Stimulated activated naive CD4-positive, alpha-beta T cell treated with Interleukin-2 at 50 U/mL for 16 hours (primary cell): ENCODE results near the gene CNIH2.
"Not testable (repeated sequence)": the region's sequence is repeated elsewhere in the genome, so short reads cannot be mapped to it uniquely, and the experiment has no call there.

ENCODE experiments used
- DNase-seq: peaks from one replicate; lab custom pipeline; 2025; lab: John Stamatoyannopoulos, UW

CNIH2 gene

DNA sequence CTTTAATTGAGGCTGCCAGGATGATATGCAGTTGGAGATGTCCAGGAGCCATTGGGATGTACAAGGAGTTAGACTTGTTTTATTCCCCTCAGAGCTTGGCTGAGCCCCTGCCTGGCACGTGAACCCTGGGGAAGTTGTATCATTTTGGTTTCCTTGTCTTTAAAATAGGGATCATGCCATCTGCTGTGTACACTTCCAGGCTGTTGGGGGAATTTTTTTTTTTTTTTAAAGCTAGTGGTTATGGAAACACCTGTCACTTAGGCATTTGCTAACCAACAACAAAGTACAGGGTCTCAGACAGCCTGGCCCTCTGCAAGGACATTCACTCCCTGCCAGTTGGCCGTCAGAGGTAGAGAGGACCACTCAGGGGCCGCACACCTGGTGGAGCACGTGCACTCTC is 18.0 kb upstream of the CNIH2 start:
- DNase-seq = no peak

GRCh38 chr11:66261578-66261977 is 16.4 kb upstream of the CNIH2 start:
- no peak for DNase-seq

DNA sequence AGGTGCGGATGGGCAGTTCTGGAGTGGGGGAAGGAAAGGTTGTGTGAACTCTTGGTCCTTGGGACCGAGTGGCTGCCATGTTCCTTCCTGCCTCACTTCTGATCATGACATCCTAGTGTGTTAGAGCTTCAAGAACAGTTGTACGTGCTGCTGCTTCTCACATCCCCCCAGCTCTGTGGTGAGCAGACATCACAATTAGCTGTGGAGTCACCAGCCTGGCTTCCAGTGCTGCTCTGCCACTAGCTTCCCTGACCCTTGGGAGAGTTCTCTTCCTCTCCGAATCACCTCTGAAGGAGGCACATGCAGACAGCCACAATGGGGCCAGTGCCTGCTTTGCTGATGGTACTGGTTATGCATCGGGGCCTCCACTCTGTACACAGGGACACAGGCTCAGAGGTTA is 15.8 kb upstream of the CNIH2 start:
- no peak for DNase-seq

DNA sequence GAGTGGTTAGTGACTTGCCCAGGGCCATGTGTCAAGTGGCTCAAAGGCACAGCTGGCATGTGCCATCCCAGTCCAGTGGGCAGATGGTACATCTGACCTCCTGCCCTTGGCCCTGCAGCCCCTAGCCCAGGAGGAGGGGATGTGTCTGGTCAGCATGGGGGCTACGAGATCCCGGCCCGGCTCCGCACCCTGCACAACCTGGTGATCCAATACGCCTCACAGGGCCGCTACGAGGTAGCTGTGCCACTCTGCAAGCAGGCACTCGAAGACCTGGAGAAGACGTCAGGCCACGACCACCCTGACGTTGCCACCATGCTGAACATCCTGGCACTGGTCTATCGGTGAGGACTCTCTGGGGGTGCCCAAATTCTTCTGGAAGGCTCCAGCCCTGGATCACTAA is 15.3 kb upstream of the CNIH2 start:
- DNase-seq = no peak

DNA sequence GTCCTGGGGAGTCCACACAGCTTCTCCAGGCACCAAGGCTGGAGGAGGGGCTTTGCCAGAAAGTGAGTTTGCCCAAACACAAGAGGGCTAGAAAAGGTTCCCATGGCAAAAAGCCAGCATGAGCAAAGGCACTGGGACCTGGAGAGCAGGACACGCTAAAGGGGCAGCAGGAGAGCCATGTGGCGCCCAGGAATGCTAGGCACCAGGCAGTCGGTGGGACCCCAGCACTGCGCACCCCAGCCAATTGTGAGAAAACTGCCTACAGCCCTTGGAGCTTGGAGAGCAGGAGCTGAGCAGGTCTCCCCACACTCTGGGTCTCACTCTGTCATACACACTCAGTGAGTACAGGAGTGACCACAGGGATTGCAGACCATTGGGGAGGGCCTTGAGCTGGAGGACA is 14.7 kb upstream of the CNIH2 start:
- no peak for DNase-seq

- DNase-seq = no peak
These were observed 14.2 kb upstream of the CNIH2 start for GRCh38 chr11:66263785-66264184.

GRCh38 chr11:66264383-66264782 is 13.6 kb upstream of the CNIH2 start:
- no peak for DNase-seq

- DNase-seq = peak; percentile 33
These were observed 13.1 kb upstream of the CNIH2 start for GRCh38 chr11:66264914-66265313.

DNA sequence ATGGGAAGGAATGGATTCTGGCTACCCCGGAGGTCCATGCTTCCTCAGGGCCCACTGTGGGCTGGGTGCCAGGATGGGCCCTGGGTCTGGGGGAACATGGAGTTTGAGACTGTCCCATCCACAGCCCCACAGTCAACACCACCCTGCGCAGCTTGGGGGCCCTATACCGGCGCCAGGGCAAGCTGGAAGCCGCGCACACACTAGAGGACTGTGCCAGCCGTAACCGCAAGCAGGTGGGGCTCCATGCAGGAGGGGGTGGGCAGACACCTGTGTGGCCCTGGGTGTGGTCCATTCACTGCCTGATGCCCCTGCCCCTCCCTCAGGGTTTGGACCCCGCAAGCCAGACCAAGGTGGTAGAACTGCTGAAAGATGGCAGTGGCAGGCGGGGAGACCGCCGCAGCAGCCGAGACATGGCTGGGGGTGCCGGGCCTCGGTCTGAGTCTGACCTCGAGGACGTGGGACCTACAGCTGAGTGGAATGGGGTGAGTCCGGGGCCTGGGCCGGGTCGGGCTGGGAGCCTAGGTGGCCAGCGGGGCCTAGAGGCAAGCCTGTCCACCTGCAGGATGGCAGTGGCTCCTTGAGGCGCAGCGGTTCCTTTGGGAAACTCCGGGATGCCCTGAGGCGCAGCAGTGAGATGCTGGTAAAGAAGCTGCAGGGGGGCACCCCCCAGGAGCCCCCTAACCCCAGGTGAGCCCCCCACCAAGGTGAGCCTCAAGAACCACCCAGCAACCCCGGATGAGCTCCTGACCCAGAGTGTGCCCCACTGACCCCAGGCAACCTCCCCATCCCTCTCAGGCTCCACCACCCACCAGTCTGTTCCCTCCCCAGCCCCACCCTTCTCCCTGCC is 12.2 kb upstream of the CNIH2 start:
- DNase-seq = no peak

GRCh38 chr11:66266378-66267038 is 11.5 kb upstream of the CNIH2 start:
- DNase-seq = no peak

GRCh38 chr11:66267039-66267378 is 11.0 kb upstream of the CNIH2 start:
- DNase-seq = no peak

DNA sequence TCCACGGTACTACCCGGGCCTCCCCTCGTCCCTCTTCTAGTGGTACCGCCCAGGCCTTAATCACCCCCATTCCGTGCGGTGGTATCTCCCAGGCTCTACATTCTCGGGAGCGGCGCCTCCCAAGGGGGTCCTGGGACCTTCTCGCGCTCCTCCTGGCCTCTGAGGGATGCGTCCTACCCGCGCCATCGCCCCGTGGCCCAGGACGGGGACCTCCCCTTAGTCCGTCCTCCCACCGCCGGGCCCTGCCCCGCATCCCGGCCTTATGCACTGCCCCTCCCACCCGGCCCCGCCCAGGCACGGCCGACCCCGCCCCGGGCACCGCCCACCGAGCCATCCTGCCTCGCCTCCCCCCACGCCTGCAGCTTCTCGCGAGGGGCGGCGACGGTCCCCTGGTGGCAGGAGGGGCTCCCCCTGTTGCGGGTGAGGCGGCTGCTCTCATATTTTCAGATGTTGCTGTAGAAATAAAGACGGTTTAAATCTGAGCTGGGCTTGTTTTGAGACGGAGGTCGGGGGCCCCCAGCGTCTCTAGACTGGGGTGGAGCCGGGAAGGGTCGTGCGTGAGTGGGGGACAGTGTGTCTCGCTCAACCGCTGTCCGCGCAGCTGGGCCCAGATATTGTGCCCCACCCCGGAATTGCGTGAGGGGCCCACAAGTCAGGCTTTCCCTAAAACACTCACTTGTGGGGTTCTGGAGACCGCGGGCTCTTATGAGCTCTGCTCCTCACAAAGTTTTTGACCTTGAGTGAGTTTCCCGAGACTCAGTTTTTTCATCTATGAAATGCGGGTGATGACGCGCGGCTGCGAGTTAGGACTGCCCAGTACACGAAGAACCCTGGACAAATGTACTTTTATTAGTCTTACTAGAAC is 10.4 kb upstream of the CNIH2 start:
- peak; percentile 83 for DNase-seq

GRCh38 chr11:66268244-66268951 is 9.6 kb upstream of the CNIH2 start, which contains the start of gene RAB1B:
Gene RAB1B (plus strand): TSS chr11:66268639. CDS start chr11:66268680, 41 bp downstream.
- peak; percentile 98 for DNase-seq

DNA sequence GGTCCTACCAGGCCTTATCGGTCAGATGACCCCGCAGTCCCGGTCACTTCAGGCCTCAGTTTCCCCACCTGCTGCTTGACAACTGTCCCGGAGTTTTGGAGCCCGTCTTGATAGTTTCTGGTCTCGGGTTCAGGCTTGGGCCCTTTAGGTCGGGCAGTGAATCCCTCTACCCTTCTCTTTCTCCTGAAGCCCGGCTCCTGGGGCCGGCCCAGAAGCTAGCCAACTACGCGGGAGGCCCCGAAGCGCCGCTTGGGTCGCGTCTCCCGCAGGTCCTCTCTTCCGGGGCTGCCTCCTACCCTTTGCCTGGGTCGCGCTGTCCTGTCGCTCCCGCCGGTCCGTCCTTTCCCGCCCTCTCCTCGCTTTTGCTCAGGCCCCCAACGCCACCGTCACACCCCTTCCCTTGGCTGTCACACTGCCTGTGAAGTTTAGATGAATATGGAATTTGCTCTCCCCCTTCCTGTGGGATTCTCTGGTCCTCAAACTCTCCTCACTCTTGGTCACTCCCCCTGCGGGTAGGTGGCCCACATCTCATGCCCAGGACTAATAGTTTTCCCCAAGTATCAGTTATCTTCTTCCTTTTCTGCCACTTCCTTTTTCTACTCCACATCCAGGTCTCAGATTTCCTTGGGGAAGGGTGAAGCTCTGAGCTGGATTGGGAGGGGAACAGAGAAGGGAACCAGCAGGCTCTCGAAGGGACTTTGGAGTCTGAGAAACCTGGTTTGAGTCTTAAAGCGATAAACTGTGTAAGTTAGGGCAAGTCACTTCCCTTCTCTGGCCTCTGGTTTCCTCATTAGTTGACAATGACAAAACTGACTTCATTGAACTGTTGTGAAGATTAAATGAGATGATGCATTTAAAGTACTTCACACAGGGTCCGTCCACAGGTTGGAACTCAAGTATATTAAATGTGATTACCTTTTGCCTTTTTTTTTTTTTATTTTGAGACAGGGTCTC is 8.7 kb upstream of the CNIH2 start:
- no peak for DNase-seq

DNA sequence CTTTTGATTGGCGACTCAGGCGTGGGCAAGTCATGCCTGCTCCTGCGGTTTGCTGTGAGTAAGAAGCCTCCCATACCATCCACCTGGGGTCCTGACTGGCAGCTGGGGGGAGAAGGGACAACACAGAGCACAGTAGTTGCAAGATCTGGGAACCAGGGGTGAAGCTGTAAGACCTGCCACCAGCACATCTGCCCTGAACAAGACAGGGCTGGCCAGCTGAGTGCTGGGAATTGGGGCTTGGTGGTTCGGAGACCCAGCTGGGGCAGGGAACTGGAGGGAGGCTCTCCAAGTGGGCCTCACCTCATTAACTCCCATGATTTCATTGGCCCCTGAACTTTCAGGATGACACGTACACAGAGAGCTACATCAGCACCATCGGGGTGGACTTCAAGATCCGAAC is 6.2 kb upstream of the CNIH2 start:
- no peak for DNase-seq

DNA sequence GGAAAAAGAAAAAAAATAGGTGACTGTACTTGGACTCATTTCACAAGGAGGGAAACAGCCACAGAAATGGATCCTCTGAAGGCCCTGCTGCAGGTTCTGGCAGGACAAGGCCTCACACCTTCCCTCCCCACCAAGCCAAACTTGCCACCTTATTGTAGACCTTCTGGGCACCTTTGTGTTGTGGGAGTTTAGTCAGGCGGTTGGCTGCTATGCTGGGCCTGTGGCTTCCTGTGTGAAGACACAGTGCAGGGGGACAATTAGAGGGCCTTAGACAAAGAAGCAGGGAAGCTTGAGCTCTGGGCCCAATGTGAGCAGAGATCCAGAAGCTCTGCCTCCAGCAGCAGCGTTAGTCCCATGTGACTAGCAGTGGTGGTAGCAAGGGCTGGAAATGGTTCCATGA is 5.4 kb upstream of the CNIH2 start:
- no peak for DNase-seq

DNA sequence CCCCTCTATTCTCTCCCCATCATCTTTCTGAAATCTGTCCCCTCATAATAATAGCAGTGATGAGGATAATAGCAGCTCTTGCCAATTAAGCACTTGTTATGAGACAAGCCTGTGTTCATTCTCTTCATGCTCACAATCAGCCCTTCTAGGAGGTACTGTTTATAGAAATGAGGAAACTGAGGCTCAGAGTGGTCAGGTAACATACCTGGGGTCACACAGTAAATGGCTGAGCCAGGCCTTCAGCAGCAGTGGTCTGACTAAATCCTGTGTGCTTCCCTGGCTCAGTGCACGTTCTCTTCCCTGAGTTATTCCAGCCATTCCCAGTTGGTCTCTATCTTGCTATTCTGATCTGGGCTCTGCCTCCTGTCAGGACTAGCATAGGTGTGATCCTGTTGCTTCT is 3.8 kb upstream of the CNIH2 start:
- DNase-seq = no peak

GRCh38 chr11:66275396-66275795 is 2.6 kb upstream of the CNIH2 start:
- no peak for DNase-seq

GRCh38 chr11:66275984-66276612 is 1.9 kb upstream of the CNIH2 start:
- no peak for DNase-seq

- DNase-seq = not testable (repeated sequence)
These were observed 1.4 kb upstream of the CNIH2 start for GRCh38 chr11:66276619-66277018.
